Neutrophil (primary cell): ENCODE measurements around the gene CFAP54.

Experiments used
- H3K27ac ChIP-seq: fragments of 200-600 bp; sonication (generic); 2 replicates; pipeline ENCODE4 v1.5.1; 2016; ENCODE audit warnings: mild to moderate bottlenecking, moderate library complexity
- H3K27me3 ChIP-seq: fragments of 200-600 bp; sonication (generic); 2 replicates; pipeline ENCODE4 v1.6.0; 2016; ENCODE audit warnings: mild to moderate bottlenecking
- H3K36me3 ChIP-seq: fragments of 200-600 bp; sonication (generic); 2 replicates; pipeline ENCODE4 v1.5.1; 2017
- H3K4me1 ChIP-seq, 2 experiments: fragments of 200-600 bp in 1 of 2; sonication (generic) in 1 of 2; 1 replicate in 1 of 2; 2 replicates in 1 of 2; pipeline versions ENCODE4 v1.5.1 to v1.6.1; 2013 to 2016; ENCODE audit warnings: low read depth in 1 of 2, low read length in 1 of 2, mild to moderate bottlenecking in 1 of 2, moderate library complexity in 1 of 2; ENCODE audit not compliant: control insufficient read depth in 1 of 2, insufficient read depth in 1 of 2
- H3K4me3 ChIP-seq, 2 experiments: fragments of 200-600 bp in 1 of 2; sonication (generic) in 1 of 2; 1 replicate in 1 of 2; 2 replicates in 1 of 2; pipeline ENCODE4 v1.5.1; 2013 to 2016; ENCODE audit warnings: low read depth in 1 of 2, low read length in 1 of 2, mild to moderate bottlenecking in 1 of 2, moderate library complexity in 1 of 2
- H3K9me3 ChIP-seq: fragments of 200-600 bp; sonication (generic); 2 replicates; pipeline ENCODE4 v1.5.1; 2016
- TF ChIP-seq, protein P1 (sequence below): fragments of 200-600 bp; sonication (generic); IDR thresholded peaks from 2 replicates; pipeline ENCODE4 v1.5.1; 2016; ENCODE audit warnings: antibody characterized with exemption

The CFAP54 gene

DNA sequence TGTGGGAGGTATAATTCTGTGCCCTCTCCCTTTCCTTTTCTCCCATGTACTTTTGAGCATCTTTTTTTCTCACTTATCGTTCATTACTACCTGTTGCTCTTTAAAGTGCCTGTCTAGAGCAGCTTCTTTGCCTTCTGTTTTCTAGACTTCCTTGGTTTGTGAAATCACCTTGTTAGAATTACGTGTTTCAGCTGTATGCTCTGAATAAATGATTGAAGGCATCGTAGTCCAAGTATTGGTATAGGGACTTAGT, 419.0 kb downstream of the CFAP54 start:
- Histone ChIP-seq H3K4me3 (peak overlapping the region; percentile 89 to 93), H3K9me3 (no peaks in the 10 kb centered on the region), H3K27me3 (peaks cover 23% of the 10 kb centered on the region), H3K4me1 (peaks cover 37 to 50% of the 10 kb centered on the region in 2 experiments), H3K27ac (peak overlapping the region; percentile 83), H3K36me3 (no peaks in the 10 kb centered on the region)
- TF ChIP-seq, protein P1, sequence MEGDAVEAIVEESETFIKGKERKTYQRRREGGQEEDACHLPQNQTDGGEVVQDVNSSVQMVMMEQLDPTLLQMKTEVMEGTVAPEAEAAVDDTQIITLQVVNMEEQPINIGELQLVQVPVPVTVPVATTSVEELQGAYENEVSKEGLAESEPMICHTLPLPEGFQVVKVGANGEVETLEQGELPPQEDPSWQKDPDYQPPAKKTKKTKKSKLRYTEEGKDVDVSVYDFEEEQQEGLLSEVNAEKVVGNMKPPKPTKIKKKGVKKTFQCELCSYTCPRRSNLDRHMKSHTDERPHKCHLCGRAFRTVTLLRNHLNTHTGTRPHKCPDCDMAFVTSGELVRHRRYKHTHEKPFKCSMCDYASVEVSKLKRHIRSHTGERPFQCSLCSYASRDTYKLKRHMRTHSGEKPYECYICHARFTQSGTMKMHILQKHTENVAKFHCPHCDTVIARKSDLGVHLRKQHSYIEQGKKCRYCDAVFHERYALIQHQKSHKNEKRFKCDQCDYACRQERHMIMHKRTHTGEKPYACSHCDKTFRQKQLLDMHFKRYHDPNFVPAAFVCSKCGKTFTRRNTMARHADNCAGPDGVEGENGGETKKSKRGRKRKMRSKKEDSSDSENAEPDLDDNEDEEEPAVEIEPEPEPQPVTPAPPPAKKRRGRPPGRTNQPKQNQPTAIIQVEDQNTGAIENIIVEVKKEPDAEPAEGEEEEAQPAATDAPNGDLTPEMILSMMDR = no peak

DNA sequence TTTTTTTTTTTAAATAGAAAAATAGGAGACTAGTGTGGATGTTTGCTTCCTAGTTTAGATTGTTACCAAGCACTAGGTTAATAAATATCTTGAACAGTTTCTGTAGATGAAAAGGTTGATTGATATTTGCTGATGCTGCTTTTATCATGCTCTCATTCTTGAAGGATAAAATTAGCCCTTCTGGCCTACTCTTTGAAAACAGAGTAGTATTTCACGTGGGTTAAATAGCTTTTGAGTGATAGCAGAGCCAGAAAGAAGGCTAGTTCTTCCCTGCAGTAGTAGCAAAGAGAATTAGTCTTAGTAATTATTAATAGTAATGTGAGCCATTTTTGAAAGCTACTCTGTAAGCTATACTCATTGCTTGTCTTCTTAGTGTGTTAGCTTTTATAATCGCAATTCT, 422.9 kb downstream of the CFAP54 start:
- peaks cover 32 to 44% of the 10 kb centered on the region in 2 experiments for H3K4me1 ChIP-seq
- no peak overlapping the region for H3K27ac ChIP-seq
- TF ChIP-seq, protein P1 = no peak
- H3K4me3 ChIP-seq = no peak overlapping the region
- H3K36me3 ChIP-seq = no peaks in the 10 kb centered on the region
- no peaks in the 10 kb centered on the region for H3K9me3 ChIP-seq
- H3K27me3 ChIP-seq = no peaks in the 10 kb centered on the region

DNA sequence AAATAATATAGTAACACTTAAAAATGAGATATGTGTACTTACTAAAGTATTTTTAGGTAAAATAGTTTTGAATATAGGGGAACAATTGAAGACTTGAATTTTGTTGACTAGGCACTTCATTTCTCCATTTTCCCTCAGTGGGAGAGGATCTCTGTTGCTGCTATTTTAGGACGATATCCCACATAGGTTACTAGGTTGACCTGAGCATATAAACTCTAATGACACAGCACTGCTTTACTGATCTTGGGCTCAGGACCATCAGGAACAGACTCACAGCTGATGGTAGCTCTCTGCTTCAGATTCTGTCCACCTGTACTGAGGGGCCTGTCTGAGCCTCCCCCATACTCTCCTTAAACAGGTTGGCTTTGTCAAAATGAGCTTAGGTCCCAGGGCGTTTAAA, 423.6 kb downstream of the CFAP54 start:
- H3K36me3 ChIP-seq = no peaks in the 10 kb centered on the region
- no peaks in the 10 kb centered on the region for H3K27me3 ChIP-seq
- peaks cover 27 to 38% of the 10 kb centered on the region in 2 experiments for H3K4me1 ChIP-seq
- TF ChIP-seq, protein P1 = no peak
- no peak overlapping the region for H3K27ac ChIP-seq
- H3K4me3 ChIP-seq = no peak overlapping the region
- no peaks in the 10 kb centered on the region for H3K9me3 ChIP-seq

DNA sequence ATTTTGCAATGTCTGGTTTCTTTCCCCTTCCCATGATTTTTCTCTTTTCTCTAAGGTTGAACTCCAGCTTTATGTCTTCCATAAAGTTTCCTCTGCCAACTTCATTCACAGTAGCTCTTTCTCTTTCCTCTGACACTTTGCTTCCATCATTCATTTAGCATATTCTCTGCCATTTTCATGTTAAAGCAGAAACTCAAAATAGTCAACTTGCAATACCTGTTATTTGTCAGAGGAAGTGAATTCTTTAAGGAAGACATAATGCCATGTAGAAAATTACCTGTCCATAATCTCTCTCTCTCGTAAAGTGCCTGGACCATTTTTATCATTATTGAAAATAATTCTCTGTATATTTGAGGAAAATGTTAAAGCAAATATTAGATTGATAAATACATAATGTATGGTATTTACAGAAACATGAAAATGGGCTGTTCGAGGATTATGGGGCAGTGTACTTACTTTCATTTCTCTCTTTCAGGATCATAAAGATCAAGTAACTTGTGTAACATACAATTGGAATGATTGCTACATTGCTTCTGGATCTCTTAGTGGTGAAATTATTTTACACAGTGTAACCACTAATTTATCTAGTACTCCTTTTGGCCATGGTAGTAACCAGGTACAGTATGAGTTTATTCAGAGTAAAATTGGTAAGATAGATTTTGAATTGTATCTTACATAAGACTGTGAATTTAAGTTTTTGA, 430.3 kb downstream of the CFAP54 start:
- no peak overlapping the region for H3K27ac ChIP-seq
- H3K4me1 ChIP-seq = no peaks in the 10 kb centered on the region
- H3K4me3 ChIP-seq = no peak overlapping the region
- no peaks in the 10 kb centered on the region for H3K9me3 ChIP-seq
- H3K36me3 ChIP-seq = peaks cover 12% of the 10 kb centered on the region
- TF ChIP-seq, protein P1 = no peak
- H3K27me3 ChIP-seq = no peaks in the 10 kb centered on the region
